Vagina (tissue), 2 donors: ENCODE data around the gene ZNF445. TPM values are rescaled to one million over a fixed set of nuclear protein-coding genes. Genes with fewer than 3 reads are reported as not detected.
"Not testable (repeated sequence)": the region's sequence is repeated elsewhere in the genome, so short reads cannot be mapped to it uniquely, and the experiment has no call there.

ENCODE experiments used
- DNase-seq, 2 donors: peaks; one replicate each; pipeline ENCODE4 v3.0.0-alpha.2; 2017; ENCODE audit errors: extremely low spot score in 2 of 2
- H3K27ac ChIP-seq: fragments of 200-600 bp; sonication (generic); one replicate; pipeline ENCODE4 v1.5.1; 2019
- H3K27me3 ChIP-seq: fragments of 200-600 bp; sonication (generic); one replicate; pipeline ENCODE4 v1.5.1; 2019
- H3K36me3 ChIP-seq, 2 donors: fragments of 200-600 bp; sonication (generic); one replicate each; pipeline ENCODE4 v1.5.1; 2017 to 2019
- H3K4me1 ChIP-seq: fragments of 200-600 bp; sonication (generic); one replicate; pipeline ENCODE4 v1.5.1; 2019
- H3K4me3 ChIP-seq, 2 donors: fragments of 200-600 bp; sonication (generic); 1 replicate in 1 of 2; 2 replicates in 1 of 2; pipeline ENCODE4 v1.5.1; 2016 to 2019
- H3K9me3 ChIP-seq: fragments of 200-600 bp; sonication (generic); one replicate; pipeline ENCODE4 v1.5.1; 2019
- POLR2A ChIP-seq, 2 donors: fragments of 450-650 bp; IDR thresholded peaks; one replicate each; pipeline ENCODE4 v1.6.1; 2017; ENCODE audit warnings: antibody characterized with exemption in 2 of 2, mild to moderate bottlenecking in 2 of 2, moderate library complexity in 2 of 2
- POLR2AphosphoS5 ChIP-seq, 2 donors: sonication (generic); formaldehyde crosslinking; IDR thresholded peaks; one replicate each; pipeline ENCODE4 v1.9.0; 2017; ENCODE audit warnings: antibody characterized with exemption in 2 of 2, mild to moderate bottlenecking in 2 of 2, low read depth in 1 of 2; ENCODE audit not compliant: insufficient read depth in 1 of 2
- intact Hi-C: fragments of 100-400 bp; cut with DNase I; formaldehyde crosslinking; loops from one replicate; pipeline ENCODE4 v1.15.1; 2023
- total RNA-seq: library from RNA; depleted of rRNA; stranded (reverse); fragments of >200 nt; gene quantifications from one replicate; pipeline ENCODE4 v1.2.3, GENCODE V29; 2016
- TF ChIP-seq, protein P1 (sequence below), 3 experiments: fragments of 450-650 bp in 2 of 3; fragments of 200-600 bp in 1 of 3; sonication (generic) in 1 of 3; IDR thresholded peaks; one replicate each; pipeline ENCODE4 v1.5.1; 2017 to 2019; ENCODE audit warnings: antibody characterized with exemption in 3 of 3, mild to moderate bottlenecking in 2 of 3, moderate library complexity in 2 of 3

The ZNF445 gene
- total RNA-seq, 1 donor from 2014 or later: 8.8 TPM

DNA sequence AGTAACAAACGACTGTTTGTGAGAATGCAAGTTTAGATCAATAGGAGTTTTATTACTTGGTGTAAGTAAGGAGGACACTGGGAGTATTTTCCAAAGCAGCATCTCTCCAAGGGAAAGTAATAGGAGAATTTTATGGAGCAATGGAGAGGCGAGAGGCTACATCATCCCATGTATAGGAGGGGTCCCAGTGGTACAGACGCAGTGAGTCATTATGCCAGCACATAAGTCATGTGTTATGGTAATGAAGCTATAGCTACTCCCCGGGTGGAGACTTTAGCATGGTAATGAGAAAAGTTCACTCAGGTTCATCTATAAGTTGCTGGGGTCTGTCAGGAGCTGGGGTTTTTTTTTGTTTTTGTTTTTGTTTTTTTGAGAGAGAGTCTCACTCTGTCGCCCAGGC is 29.5 kb upstream of the ZNF445 start:
- peaks cover 0 to 5% of the 10 kb centered on the region in 2 donors for H3K36me3 ChIP-seq
- no peaks in the 10 kb centered on the region for H3K9me3 ChIP-seq
- H3K4me3 ChIP-seq: no peak overlapping the region
- no peak for TF ChIP-seq POLR2AphosphoS5 (IDR thresholded peaks at IDR 0.05; ENCODE audit: insufficient read depth in 1 of 2, low read depth in 1 of 2)
- TF ChIP-seq, protein P1, sequence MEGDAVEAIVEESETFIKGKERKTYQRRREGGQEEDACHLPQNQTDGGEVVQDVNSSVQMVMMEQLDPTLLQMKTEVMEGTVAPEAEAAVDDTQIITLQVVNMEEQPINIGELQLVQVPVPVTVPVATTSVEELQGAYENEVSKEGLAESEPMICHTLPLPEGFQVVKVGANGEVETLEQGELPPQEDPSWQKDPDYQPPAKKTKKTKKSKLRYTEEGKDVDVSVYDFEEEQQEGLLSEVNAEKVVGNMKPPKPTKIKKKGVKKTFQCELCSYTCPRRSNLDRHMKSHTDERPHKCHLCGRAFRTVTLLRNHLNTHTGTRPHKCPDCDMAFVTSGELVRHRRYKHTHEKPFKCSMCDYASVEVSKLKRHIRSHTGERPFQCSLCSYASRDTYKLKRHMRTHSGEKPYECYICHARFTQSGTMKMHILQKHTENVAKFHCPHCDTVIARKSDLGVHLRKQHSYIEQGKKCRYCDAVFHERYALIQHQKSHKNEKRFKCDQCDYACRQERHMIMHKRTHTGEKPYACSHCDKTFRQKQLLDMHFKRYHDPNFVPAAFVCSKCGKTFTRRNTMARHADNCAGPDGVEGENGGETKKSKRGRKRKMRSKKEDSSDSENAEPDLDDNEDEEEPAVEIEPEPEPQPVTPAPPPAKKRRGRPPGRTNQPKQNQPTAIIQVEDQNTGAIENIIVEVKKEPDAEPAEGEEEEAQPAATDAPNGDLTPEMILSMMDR (IDR thresholded peaks at IDR 0.05): no peak
- no peak for TF ChIP-seq POLR2A (IDR thresholded peaks at IDR 0.05)
- no peak for DNase-seq
- intact Hi-C loops: no loop called here
- no peak overlapping the region for H3K27ac ChIP-seq
- peaks cover 26% of the 10 kb centered on the region for H3K4me1 ChIP-seq
- no peaks in the 10 kb centered on the region for H3K27me3 ChIP-seq

GRCh38 chr3:44506556-44506955 is 29.1 kb upstream of the ZNF445 start:
- no peak overlapping the region for H3K27ac ChIP-seq
- DNase-seq: no peak
- intact Hi-C loops: no loop called here
- H3K4me1 ChIP-seq: peaks cover 26% of the 10 kb centered on the region
- H3K27me3 ChIP-seq: no peaks in the 10 kb centered on the region
- H3K9me3 ChIP-seq: no peaks in the 10 kb centered on the region
- H3K4me3 ChIP-seq: no peak overlapping the region
- H3K36me3 ChIP-seq: peaks cover 0 to 9% of the 10 kb centered on the region in 2 donors
- TF ChIP-seq, protein P1 (IDR thresholded peaks at IDR 0.05): no peak

DNA sequence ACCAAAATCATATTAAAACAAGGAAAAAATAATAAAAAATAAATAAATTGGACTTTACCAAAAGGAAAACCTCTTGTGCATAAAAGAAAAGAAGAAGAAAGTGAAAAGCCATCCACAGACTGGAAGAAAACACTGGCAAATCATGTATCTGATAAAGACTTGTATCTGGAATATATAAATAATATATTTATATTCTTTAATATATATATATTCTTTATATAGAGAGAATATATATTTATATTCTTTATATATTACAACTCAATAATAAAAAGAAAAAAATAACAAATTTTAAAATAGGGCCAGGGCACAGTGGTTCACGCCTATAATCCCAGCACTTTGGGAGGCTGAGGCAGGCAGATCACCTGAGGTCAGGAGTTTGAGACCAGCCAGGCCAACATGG is 27.1 kb upstream of the ZNF445 start:
- Histone ChIP-seq H3K27ac (no peak overlapping the region), H3K36me3 (peaks cover 0 to 29% of the 10 kb centered on the region in 2 donors), H3K27me3 (no peaks in the 10 kb centered on the region), H3K9me3 (peaks cover 7% of the 10 kb centered on the region), H3K4me1 (peaks cover 16% of the 10 kb centered on the region), H3K4me3 (no peak overlapping the region)
- TF ChIP-seq POLR2AphosphoS5 (IDR thresholded peaks at IDR 0.05; ENCODE audit: insufficient read depth in 1 of 2, low read depth in 1 of 2): no peak
- no peak for TF ChIP-seq POLR2A (IDR thresholded peaks at IDR 0.05)
- TF ChIP-seq, protein P1 (IDR thresholded peaks at IDR 0.05): no peak
- intact Hi-C loops: no loop called here
- DNase-seq: no peak

DNA sequence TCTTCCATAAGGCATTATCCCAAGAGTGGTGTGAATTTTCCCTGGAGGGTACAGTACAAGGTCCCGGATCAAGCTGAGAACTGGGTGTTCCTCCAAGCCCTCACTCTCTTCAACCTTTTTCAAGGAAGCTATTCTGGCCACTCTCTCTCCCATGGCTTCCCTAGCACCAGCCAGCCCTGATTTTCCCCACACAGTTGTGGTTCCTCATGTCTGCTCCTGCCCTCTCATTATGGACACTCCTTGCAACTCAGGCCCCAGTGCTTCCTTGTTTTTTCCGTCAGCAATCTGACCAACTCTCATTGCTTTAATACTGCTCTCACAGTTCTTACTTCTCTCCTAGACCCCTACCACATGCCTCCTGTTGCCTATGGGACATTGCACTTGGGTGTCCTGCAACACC is 25.7 kb upstream of the ZNF445 start:
- H3K27ac ChIP-seq, H3K27me3 ChIP-seq, intact Hi-C loops, H3K4me1 ChIP-seq, DNase-seq, H3K4me3 ChIP-seq: not testable (repeated sequence)
- Histone ChIP-seq H3K36me3 (peaks cover 0 to 42% of the 10 kb centered on the region in 2 donors), H3K9me3 (peaks cover 15% of the 10 kb centered on the region)

GRCh38 chr3:44501971-44502370 is 24.5 kb upstream of the ZNF445 start:
- no peaks in the 10 kb centered on the region for H3K27me3 ChIP-seq
- intact Hi-C loops: no loop called here
- DNase-seq: no peak
- peaks cover 0 to 51% of the 10 kb centered on the region in 2 donors for H3K36me3 ChIP-seq
- H3K4me3 ChIP-seq: no peak overlapping the region
- H3K9me3 ChIP-seq: peaks cover 15% of the 10 kb centered on the region
- no peaks in the 10 kb centered on the region for H3K4me1 ChIP-seq
- TF ChIP-seq POLR2AphosphoS5 (IDR thresholded peaks at IDR 0.05; ENCODE audit: insufficient read depth in 1 of 2, low read depth in 1 of 2) (no peak), POLR2A (IDR thresholded peaks at IDR 0.05) (no peak)
- TF ChIP-seq, protein P1 (IDR thresholded peaks at IDR 0.05): no peak
- no peak overlapping the region for H3K27ac ChIP-seq

GRCh38 chr3:44499899-44500168 is 22.4 kb upstream of the ZNF445 start:
- peaks cover 0 to 51% of the 10 kb centered on the region in 2 donors for H3K36me3 ChIP-seq

More at GRCh38 chr3:44499899-44500168, 22.4 kb upstream of the ZNF445 start:
- peaks cover 15% of the 10 kb centered on the region for H3K9me3 ChIP-seq
- DNase-seq, H3K27me3 ChIP-seq, H3K27ac ChIP-seq, H3K4me3 ChIP-seq, H3K4me1 ChIP-seq, intact Hi-C loops: not testable (repeated sequence)
